Progenitor cell of endocrine pancreas (in vitro differentiated cells): ENCODE measurements around the gene OXSM. TPM values are rescaled to one million over a fixed set of nuclear protein-coding genes. Genes with fewer than 3 reads are reported as not detected.

Source experiments
- DNase-seq: peaks from one replicate; pipeline ENCODE4 v3.0.0; 2021; ENCODE audit warnings: low spot score; ENCODE audit not compliant: unreplicated experiment
- H3K27ac Mint-ChIP-seq: 2 replicates; pipeline ENCODE4 v1.8.0; 2021; ENCODE audit warnings: mild to moderate bottlenecking, moderate library complexity, mixed read lengths
- H3K27me3 Mint-ChIP-seq: 2 replicates; pipeline ENCODE4 v1.8.0; 2021; ENCODE audit warnings: mixed read lengths
- H3K36me3 Mint-ChIP-seq: 2 replicates; pipeline ENCODE4 v1.8.0; 2022; ENCODE audit warnings: mixed read lengths; ENCODE audit not compliant: insufficient read depth
- H3K4me1 Mint-ChIP-seq: 2 replicates; pipeline ENCODE4 v1.8.0; 2021; ENCODE audit warnings: low read depth, mixed read lengths
- H3K4me3 Mint-ChIP-seq: 2 replicates; pipeline ENCODE4 v1.8.0; 2021; ENCODE audit warnings: low read depth, mild to moderate bottlenecking, moderate library complexity, mixed read lengths
- H3K9me3 Mint-ChIP-seq: 2 replicates; pipeline ENCODE4 v1.8.0; 2021; ENCODE audit warnings: low read depth, mixed read lengths
- long read RNA-seq: library from polyadenylated mRNA; unstranded; transcript quantifications from one replicate; pipeline ENCODE4 v2.0.0, GENCODE V29; 2020
- total RNA-seq: library from RNA; stranded (reverse); gene quantifications from 2 replicates; pipeline ENCODE4 v1.2.1, GENCODE V29; 2021
- TF ChIP-seq, protein P1 (sequence below): fragments of 200-600 bp; sonication (generic); IDR thresholded peaks from one replicate; pipeline ENCODE4 v1.5.0; 2021; ENCODE audit warnings: antibody characterized with exemption, mild to moderate bottlenecking; ENCODE audit not compliant: unreplicated experiment

OXSM gene
- 12.5 and 14.3 TPM in 2 replicates for total RNA-seq
- long read RNA-seq, transcript OXSM-201 (3 exons, 1,519 nt) = major isoform, 37 of 61 reads
- long read RNA-seq, partial matches to known transcripts = 16 of 61 reads
- long read RNA-seq, other reads (novel, unspliced or antisense) = 5 of 61 reads

- peaks cover 3% of the 10 kb centered on the region for H3K36me3 Mint-ChIP-seq
- no peaks in the 10 kb centered on the region for H3K9me3 Mint-ChIP-seq
- no peaks in the 10 kb centered on the region for H3K27me3 Mint-ChIP-seq
- peaks cover 20% of the 10 kb centered on the region for H3K4me1 Mint-ChIP-seq
- peak; percentile 68 for DNase-seq
- peak within 1 kb of the TSS; percentile 98 for H3K27ac Mint-ChIP-seq
- TF ChIP-seq, protein P1, sequence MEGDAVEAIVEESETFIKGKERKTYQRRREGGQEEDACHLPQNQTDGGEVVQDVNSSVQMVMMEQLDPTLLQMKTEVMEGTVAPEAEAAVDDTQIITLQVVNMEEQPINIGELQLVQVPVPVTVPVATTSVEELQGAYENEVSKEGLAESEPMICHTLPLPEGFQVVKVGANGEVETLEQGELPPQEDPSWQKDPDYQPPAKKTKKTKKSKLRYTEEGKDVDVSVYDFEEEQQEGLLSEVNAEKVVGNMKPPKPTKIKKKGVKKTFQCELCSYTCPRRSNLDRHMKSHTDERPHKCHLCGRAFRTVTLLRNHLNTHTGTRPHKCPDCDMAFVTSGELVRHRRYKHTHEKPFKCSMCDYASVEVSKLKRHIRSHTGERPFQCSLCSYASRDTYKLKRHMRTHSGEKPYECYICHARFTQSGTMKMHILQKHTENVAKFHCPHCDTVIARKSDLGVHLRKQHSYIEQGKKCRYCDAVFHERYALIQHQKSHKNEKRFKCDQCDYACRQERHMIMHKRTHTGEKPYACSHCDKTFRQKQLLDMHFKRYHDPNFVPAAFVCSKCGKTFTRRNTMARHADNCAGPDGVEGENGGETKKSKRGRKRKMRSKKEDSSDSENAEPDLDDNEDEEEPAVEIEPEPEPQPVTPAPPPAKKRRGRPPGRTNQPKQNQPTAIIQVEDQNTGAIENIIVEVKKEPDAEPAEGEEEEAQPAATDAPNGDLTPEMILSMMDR = no peak
- H3K4me3 Mint-ChIP-seq = peak within 1 kb of the TSS; percentile 90
Measured at GRCh38 chr3:25789596-25790556, at the start of gene OXSM. Gene OXSM, plus strand, starts transcription at chr3:25790090. Its CDS starts 931 bp downstream, at chr3:25791021.

GRCh38 chr3:25744470-25744869, 45.4 kb upstream of the OXSM start:
- Mint-ChIP-seq H3K27ac (no peak overlapping the region), H3K4me1 (no peaks in the 10 kb centered on the region), H3K27me3 (no peaks in the 10 kb centered on the region), H3K9me3 (no peaks in the 10 kb centered on the region), H3K4me3 (no peak overlapping the region), H3K36me3 (peaks cover 19% of the 10 kb centered on the region)
- TF ChIP-seq, protein P1 = no peak
- DNase-seq = no peak

DNA sequence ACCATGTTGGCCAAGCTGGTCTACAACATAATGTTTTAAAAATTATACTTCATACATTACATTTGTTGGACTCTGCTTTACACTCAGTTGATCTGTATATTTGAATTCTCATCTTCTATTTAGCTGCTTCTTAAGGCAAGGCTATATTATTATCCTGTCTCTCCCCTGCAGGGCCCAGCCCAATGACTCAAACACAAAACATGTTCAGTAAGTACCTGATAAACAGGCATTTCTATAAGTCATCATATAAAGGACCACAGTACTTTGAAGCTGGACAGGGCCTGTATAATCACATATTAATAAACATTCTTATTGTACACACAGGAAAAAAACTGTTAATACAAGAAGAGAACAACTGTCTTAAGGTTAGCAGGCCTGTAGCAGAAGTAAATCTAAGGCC, 42.9 kb upstream of the OXSM start:
- Mint-ChIP-seq H3K27me3 (no peaks in the 10 kb centered on the region), H3K4me1 (no peaks in the 10 kb centered on the region), H3K36me3 (peaks cover 27% of the 10 kb centered on the region), H3K4me3 (no peak overlapping the region), H3K27ac (no peak overlapping the region), H3K9me3 (no peaks in the 10 kb centered on the region)
- no peak for DNase-seq
- TF ChIP-seq, protein P1 = no peak

- Mint-ChIP-seq H3K4me3 (no peak overlapping the region), H3K9me3 (no peaks in the 10 kb centered on the region), H3K27ac (no peak overlapping the region), H3K27me3 (no peaks in the 10 kb centered on the region), H3K36me3 (peaks cover 28% of the 10 kb centered on the region), H3K4me1 (no peaks in the 10 kb centered on the region)
- DNase-seq = no peak
- TF ChIP-seq, protein P1 = no peak
Measured at GRCh38 chr3:25748189-25748588, 41.7 kb upstream of the OXSM start.

DNA sequence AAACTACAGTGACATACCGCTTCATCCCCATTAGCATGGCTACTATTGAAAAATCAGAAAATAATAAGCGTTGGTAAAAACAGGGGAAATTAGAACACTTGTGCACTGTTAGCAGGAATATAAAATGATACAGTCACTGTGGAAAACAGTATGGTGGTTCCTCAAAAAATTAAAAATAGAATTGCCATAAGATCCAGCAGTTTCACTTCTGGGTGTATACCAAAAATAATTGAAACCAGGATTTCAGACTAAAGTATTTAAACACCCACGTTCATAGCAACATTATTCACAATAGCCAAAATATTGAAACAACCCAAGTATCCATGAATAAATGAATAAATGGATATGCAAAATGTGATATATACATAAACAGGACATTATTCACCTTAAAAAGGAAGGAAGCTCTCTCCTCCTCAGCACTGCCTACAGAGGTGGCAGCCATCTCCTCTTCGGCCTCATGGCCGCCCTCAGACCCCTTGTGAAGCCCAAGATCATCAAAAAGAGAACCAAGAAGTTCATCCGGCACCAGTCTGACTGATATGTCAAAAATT, 40.8 kb upstream of the OXSM start:
- Mint-ChIP-seq H3K27ac (no peak overlapping the region), H3K36me3 (peaks cover 28% of the 10 kb centered on the region)

More for the DNA sequence above, 40.8 kb upstream of the OXSM start:
- Mint-ChIP-seq H3K4me3 (no peak overlapping the region), H3K4me1 (no peaks in the 10 kb centered on the region), H3K9me3 (no peaks in the 10 kb centered on the region), H3K27me3 (no peaks in the 10 kb centered on the region)
- no peak for DNase-seq
- TF ChIP-seq, protein P1 = no peak
